ENCODE measurements around the gene CWC27. TPM values are rescaled to one million over a fixed set of nuclear protein-coding genes. Genes with fewer than 3 reads are reported as not detected.

Gene CWC27
- total and polyA plus RNA-seq, 2 experiments from 2014 or later = 16.3 to 51.6 TPM

DNA sequence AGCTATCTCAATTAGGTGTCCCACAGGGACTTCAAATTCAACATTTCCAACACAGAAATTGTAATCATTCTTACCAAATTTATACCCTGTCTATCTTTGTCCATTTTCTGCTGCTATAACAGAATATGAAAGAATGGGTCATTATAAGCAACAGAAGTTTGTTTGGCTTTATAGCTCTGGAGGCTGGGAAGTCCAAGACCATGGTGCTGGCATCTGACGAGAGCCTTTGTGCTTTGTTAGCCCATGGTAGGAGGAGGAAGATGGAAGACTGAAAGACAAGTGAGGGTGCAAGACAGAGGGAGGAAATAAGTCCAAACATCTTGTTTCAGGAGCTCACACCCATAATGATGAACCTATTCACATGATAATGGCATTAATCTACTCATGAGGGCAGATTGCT lies 72.2 kb downstream of the CWC27 start:
- no peak overlapping the region for H3K27ac ChIP-seq
- H3K27me3 ChIP-seq = no peaks in the 10 kb centered on the region
- H3K36me3 ChIP-seq = no peaks in the 10 kb centered on the region
- TF ChIP-seq, protein P1, sequence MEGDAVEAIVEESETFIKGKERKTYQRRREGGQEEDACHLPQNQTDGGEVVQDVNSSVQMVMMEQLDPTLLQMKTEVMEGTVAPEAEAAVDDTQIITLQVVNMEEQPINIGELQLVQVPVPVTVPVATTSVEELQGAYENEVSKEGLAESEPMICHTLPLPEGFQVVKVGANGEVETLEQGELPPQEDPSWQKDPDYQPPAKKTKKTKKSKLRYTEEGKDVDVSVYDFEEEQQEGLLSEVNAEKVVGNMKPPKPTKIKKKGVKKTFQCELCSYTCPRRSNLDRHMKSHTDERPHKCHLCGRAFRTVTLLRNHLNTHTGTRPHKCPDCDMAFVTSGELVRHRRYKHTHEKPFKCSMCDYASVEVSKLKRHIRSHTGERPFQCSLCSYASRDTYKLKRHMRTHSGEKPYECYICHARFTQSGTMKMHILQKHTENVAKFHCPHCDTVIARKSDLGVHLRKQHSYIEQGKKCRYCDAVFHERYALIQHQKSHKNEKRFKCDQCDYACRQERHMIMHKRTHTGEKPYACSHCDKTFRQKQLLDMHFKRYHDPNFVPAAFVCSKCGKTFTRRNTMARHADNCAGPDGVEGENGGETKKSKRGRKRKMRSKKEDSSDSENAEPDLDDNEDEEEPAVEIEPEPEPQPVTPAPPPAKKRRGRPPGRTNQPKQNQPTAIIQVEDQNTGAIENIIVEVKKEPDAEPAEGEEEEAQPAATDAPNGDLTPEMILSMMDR (IDR thresholded peaks at IDR 0.05; ENCODE audit: low read depth, low read length) = no peak
- DNase-seq (ENCODE audit: low read depth in 1 of 2, low spot score in 1 of 2) = no peak
- H3K4me3 ChIP-seq = no peak overlapping the region
- peaks cover 4% of the 10 kb centered on the region for H3K4me1 ChIP-seq (ENCODE audit: low read depth)
- peaks cover 2% of the 10 kb centered on the region for H3K9me3 ChIP-seq (ENCODE audit: low read depth)

DNA sequence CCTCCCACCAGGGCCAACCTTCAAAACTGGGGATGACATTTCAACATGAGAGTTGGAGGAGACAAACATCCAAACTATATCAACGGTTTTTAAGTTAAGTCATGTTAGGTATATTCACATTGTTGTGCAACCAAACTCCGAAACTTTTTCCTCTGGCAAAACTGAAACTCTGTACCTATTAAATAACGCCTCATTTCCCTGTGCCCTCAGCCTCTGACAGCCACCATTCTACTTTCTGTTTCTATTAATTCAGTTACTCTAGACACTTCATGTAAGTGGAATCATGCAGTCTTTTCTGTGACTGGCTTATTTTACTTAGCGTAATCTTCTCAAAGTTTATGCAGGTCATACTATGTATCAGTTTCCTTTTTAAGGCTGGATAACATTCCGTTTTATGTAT lies 85.0 kb downstream of the CWC27 start:
- H3K36me3 ChIP-seq = no peaks in the 10 kb centered on the region
- H3K27me3 ChIP-seq = no peaks in the 10 kb centered on the region
- TF ChIP-seq, protein P1 (IDR thresholded peaks at IDR 0.05; ENCODE audit: low read depth, low read length) = no peak
- no peak overlapping the region for H3K27ac ChIP-seq
- H3K4me1 ChIP-seq (ENCODE audit: low read depth) = no peaks in the 10 kb centered on the region
- no peak for DNase-seq (ENCODE audit: low read depth in 1 of 2, low spot score in 1 of 2)
- no peak overlapping the region for H3K4me3 ChIP-seq
- no peaks in the 10 kb centered on the region for H3K9me3 ChIP-seq (ENCODE audit: low read depth)

DNA sequence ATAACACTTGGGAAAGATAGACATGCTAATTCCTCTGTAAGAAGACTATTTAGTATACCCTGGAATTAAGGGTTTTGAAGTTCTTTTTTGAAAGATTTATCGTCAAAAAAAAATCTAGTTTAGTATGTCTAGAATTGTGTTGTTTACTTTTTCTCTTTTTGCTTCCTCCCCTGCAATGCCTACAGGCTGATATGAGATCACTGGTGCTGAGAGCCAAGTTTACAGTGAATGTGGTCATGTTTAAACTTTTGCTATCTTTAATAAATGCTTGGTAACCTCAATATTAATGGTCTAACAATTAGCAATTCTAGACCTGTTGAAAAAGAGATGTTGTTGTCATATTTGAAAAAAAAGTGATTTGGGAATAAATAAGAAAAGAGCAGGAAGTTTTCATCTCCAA lies 86.1 kb downstream of the CWC27 start:
- peak in 1 of 2 donors; percentile 18 for DNase-seq (ENCODE audit: low read depth in 1 of 2, low spot score in 1 of 2)
- Histone ChIP-seq H3K4me3 (no peak overlapping the region), H3K27ac (no peak overlapping the region), H3K9me3 (ENCODE audit: low read depth) (no peaks in the 10 kb centered on the region), H3K36me3 (no peaks in the 10 kb centered on the region), H3K27me3 (no peaks in the 10 kb centered on the region), H3K4me1 (ENCODE audit: low read depth) (no peaks in the 10 kb centered on the region)
- TF ChIP-seq, protein P1 (IDR thresholded peaks at IDR 0.05; ENCODE audit: low read depth, low read length) = no peak

DNA sequence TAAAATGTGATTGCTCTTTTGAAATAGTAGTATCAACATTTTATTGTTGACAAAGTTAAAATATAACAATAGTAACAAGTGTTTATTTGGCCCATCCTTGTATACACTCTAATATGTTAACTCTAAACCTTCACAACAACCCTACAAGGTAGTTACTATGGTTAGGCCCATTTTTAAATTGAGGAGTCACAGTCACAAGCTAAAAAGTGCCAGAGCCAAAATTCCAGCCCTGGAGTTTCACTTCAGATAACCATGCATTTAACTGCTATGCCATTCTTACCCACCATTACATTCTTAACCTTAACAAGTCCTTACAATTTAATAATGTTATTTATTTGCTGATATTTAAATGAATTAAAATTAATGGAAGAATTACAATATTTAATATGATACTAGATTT lies 91.2 kb downstream of the CWC27 start:
- no peak for DNase-seq (ENCODE audit: low read depth in 1 of 2, low spot score in 1 of 2)
- TF ChIP-seq, protein P1 (IDR thresholded peaks at IDR 0.05; ENCODE audit: low read depth, low read length) = no peak
- Histone ChIP-seq H3K27ac (no peak overlapping the region), H3K4me1 (ENCODE audit: low read depth) (no peaks in the 10 kb centered on the region), H3K9me3 (ENCODE audit: low read depth) (no peaks in the 10 kb centered on the region), H3K27me3 (no peaks in the 10 kb centered on the region), H3K4me3 (no peak overlapping the region), H3K36me3 (no peaks in the 10 kb centered on the region)

DNA sequence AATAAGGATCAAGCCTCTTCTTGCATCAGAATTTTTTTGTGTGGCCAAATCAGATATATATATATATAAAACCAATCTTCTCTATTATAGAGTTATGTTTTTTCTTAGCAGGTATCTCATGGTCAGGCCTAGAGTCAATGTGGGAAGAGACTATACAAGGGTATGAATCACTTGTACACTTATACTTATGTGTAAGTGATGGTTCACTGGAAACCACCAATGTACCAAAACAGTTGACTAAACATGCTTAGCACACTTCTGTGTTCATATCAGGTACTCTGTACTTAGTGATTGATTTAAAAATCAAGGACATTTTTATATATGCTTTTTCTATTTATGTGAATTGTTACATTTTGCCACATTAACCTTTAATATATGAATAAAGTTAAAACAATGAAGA lies 92.6 kb downstream of the CWC27 start:
- Histone ChIP-seq H3K9me3 (ENCODE audit: low read depth) (no peaks in the 10 kb centered on the region), H3K4me1 (ENCODE audit: low read depth) (no peaks in the 10 kb centered on the region), H3K27ac (no peak overlapping the region), H3K36me3 (no peaks in the 10 kb centered on the region), H3K4me3 (no peak overlapping the region), H3K27me3 (no peaks in the 10 kb centered on the region)
- TF ChIP-seq, protein P1 (IDR thresholded peaks at IDR 0.05; ENCODE audit: low read depth, low read length) = no peak
- no peak for DNase-seq (ENCODE audit: low read depth in 1 of 2, low spot score in 1 of 2)

DNA sequence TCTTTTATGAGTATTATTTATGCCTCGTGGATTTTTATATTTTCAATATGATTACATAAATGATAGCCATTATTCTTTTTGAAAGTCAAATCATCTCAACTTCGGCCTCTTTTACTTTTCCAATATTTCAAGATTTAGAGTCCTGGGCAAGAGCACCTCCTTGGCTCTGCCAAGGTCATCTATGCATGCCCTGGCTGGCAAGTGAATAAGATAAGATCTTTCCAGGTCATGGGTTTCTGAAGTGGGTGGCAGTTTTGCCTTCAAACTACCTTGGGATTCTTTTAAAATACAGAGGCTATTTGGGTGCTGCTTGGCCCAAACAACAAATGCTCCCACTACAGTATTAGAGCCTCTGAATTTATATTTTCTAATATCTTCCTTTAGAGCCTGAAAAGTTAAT lies 95.4 kb downstream of the CWC27 start:
- no peaks in the 10 kb centered on the region for H3K27me3 ChIP-seq
- H3K36me3 ChIP-seq = no peaks in the 10 kb centered on the region
- H3K9me3 ChIP-seq (ENCODE audit: low read depth) = no peaks in the 10 kb centered on the region
- no peaks in the 10 kb centered on the region for H3K4me1 ChIP-seq (ENCODE audit: low read depth)
- no peak for DNase-seq (ENCODE audit: low read depth in 1 of 2, low spot score in 1 of 2)
- TF ChIP-seq, protein P1 (IDR thresholded peaks at IDR 0.05; ENCODE audit: low read depth, low read length) = no peak
- H3K27ac ChIP-seq = no peak overlapping the region
- H3K4me3 ChIP-seq = no peak overlapping the region

Data from cardiac muscle cell (in vitro differentiated cells and primary cell).